ENCODE data around the gene HCAR3. TPM values are rescaled to one million over a fixed set of nuclear protein-coding genes. Genes with fewer than 3 reads are reported as not detected.
"Not testable (repeated sequence)": the region's sequence is repeated elsewhere in the genome, so short reads cannot be mapped to it uniquely, and the experiment has no call there.

The HCAR3 gene
- total RNA-seq (2014; rRNA removed; shearing (Covaris generic); ENCODE audit: low replicate concordance), result not detected in 2 replicates

GRCh38 chr12:122716658-122717057, at the start of gene HCAR3:
Gene HCAR3 (minus strand): TSS chr12:122716811. CDS start chr12:122716737, 74 bp downstream.
- DNase-seq (ENCODE audit: low read depth); in situ Hi-C loops (cut with HindIII; ENCODE audit: low pct_unique_long_range_greater_than_20kb, low sequenced_read_pairs): not testable (repeated sequence)

DNA sequence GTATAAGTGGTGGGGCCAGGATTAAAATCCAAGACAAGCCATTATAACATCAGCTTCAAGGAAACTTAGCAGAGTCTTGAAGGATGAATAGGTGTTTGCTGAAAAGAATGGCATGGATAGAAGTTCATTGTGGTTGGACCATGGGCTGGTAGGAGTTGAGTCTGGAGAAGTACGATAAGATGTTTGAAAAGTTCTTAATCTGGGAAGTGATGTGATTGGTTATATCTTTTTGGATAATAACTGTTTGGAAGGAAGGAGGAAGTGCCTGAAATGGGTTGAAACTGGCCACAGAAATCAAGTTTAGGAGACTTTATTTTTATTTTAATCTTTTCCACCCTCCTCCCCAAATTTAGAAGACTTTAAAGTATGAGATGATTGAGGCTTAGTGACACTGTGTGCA, 41.0 kb upstream of the HCAR3 start:
- in situ Hi-C loops (cut with HindIII; ENCODE audit: low pct_unique_long_range_greater_than_20kb, low sequenced_read_pairs), result loop anchor here (25.0 kb wide), 1 partner anchor 220 kb away; the partner anchor contains the start of genes KNTC1 and RSRC2
- no peak for DNase-seq (ENCODE audit: low read depth)

DNA sequence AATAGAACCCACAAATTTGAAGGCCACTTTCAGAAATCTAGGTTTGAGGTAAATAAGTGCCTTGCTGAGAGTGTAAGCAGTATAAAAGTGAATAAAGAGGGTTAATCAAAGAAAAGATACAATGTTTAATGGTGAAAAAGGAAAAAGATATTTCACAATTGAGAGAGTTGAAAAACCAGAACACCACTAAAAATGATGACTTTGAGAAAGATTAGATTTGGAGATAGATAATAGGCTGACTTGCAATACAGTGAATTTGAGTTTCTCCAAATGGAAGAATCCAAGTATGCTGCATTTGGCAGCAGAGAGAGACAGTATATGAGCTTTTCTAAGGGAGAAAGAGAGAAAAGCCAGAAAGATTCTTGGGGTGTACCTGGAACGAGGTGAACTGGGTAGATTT, 38.2 kb upstream of the HCAR3 start:
- in situ Hi-C loops (cut with HindIII; ENCODE audit: low pct_unique_long_range_greater_than_20kb, low sequenced_read_pairs), result loop anchor here (25.0 kb wide), 1 partner anchor 217 kb away; the partner anchor contains the start of genes KNTC1 and RSRC2
- no peak for DNase-seq (ENCODE audit: low read depth)

DNA sequence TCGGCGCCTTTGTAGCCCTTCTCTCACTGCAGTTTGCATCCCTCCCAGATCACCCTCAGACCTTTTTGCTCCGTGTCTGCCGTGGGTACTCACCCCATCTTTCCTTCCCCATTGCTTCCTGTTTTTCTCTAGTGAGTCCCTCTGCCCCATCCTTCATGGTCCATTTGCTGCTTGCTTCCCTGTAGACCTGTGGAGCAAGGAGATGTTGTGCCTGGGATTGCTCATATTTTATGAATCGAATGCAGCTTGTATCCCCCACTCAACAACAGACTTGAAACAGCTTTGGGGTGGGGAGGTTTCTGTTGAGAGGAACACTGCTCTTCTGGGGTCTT, 36.7 kb upstream of the HCAR3 start:
- in situ Hi-C loops (cut with HindIII; ENCODE audit: low pct_unique_long_range_greater_than_20kb, low sequenced_read_pairs), result loop anchor here (25.0 kb wide), 1 partner anchor 216 kb away; the partner anchor contains the start of genes KNTC1 and RSRC2

GRCh38 chr12:122752464-122753318, 36.1 kb upstream of the HCAR3 start, which contains the start of gene DENR:
Gene DENR (plus strand): TSS chr12:122752824. CDS start chr12:122753702, 878 bp downstream.
- in situ Hi-C loops (cut with HindIII; ENCODE audit: low pct_unique_long_range_greater_than_20kb, low sequenced_read_pairs), result loop anchor here (25.0 kb wide), 1 partner anchor 215 kb away; the partner anchor contains the start of genes KNTC1 and RSRC2
- DNase-seq (ENCODE audit: low read depth), result peak; percentile 99

More for the DNA sequence above, 36.7 kb upstream of the HCAR3 start:
- DNase-seq (ENCODE audit: low read depth), result no peak

- in situ Hi-C loops (cut with HindIII; ENCODE audit: low pct_unique_long_range_greater_than_20kb, low sequenced_read_pairs), result loop anchor here (25.0 kb wide), 1 partner anchor 214 kb away; the partner anchor contains the start of genes KNTC1 and RSRC2
These were observed 34.3 kb upstream of the HCAR3 start for GRCh38 chr12:122750781-122751515.

DNA sequence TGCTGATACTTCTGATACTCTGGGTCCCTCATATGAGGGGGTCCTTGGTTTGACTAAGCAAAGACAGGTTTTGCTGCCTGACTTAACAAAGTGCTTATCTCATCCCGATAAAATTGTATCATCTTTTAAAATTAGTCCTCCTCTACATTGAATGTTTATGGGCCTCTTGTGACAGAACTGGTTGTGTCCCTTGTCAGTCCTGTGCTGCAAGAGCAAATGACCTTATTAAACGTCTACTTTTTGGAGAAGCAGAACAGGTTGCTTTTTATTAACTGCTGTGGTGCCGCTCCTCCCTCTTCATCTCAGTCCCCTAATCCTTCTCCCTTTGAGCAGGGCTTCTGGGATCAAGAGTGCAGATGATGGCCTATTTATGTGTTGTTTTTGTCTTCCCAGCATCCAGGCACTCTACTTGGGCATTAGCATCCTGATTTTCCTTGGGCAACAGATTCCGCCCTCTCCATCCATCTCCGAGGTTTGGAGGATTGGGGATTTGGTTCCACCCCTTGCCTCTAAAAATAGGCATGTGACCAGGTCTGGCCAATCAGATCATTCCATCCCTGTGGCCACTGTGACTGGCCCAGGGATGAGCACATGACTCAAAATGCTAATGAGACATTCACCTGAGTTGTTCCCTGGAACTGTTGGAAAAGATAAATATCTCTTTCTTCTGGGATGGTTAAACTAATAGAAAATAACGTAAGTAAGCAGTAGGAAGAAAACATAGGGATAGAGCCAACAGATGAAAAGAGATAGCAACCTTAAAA, 33.1 kb upstream of the HCAR3 start:
- DNase-seq (ENCODE audit: low read depth), result no peak
- in situ Hi-C loops (cut with HindIII; ENCODE audit: low pct_unique_long_range_greater_than_20kb, low sequenced_read_pairs), result loop anchor here (25.0 kb wide), 1 partner anchor 212 kb away; the partner anchor contains the start of genes KNTC1 and RSRC2

More at GRCh38 chr12:122750781-122751515, 34.3 kb upstream of the HCAR3 start:
- DNase-seq (ENCODE audit: low read depth), result not testable (repeated sequence)

DNA sequence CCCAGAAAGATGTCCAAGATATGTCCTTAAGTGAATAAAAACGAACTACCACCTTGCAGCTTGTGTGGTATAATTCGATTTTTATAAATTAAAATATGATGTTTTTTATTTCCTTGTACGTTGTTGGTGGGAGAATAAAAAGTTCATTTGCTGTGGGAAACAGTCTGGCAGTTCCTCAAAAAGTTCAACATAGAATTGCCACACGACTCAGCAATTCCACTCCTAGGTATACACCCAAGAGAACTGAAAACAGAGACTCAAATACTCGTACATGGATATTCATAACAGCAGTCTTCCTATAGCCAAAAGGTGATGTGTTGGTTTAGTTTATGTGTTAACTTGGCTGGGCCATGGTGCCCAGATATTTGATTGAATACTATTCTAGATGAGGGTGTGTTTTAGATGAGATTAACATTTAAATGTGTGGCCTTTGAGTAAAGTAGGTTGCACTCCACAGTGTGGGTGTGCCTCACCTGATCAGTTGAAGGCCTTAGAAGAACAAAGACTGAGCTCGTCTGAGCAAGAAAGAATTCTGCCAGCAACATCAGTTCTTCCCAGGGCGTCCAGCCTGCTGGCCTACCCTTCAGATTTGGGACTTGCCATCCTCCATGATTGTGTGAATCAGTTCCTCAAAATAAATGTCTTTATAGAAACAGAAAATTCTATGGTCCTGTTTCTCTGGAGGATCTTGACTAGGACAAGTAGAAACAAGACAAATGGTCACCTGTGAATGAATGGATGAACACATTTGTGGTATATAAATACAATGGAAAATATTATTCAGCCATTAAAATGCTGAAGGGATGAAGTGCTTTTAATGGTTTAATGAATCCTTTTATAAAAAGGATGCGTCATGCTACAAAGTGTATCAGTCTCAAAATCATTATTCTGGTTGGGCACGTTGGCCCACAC, 30.9 kb upstream of the HCAR3 start:
- DNase-seq (ENCODE audit: low read depth), result no peak
- in situ Hi-C loops (cut with HindIII; ENCODE audit: low pct_unique_long_range_greater_than_20kb, low sequenced_read_pairs), result no loop called here

- in situ Hi-C loops (cut with HindIII; ENCODE audit: low pct_unique_long_range_greater_than_20kb, low sequenced_read_pairs), result no loop called here
- DNase-seq (ENCODE audit: low read depth), result no peak
These were observed 27.4 kb upstream of the HCAR3 start for GRCh38 chr12:122743895-122744525.

- in situ Hi-C loops (cut with HindIII; ENCODE audit: low pct_unique_long_range_greater_than_20kb, low sequenced_read_pairs), result no loop called here
- DNase-seq (ENCODE audit: low read depth), result no peak
These were observed 23.7 kb upstream of the HCAR3 start for GRCh38 chr12:122740351-122740750.

DNA sequence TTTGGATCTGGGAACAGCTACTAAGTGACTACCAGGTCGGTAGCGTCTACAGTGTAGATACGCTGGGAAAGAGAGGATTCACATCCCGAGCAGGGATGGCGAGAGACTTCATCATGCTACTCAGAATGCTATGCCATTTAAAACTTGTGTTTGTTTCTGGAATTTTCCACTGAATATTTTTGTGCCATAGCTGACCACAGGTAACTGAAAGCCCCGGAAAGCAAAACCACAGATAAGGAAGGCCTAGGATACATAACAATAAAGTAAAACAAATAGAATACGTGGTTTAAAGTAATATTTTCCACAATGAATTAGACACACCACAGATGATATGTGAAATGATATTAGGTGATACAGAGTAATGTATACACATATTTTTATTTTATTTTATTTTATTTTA, 22.0 kb upstream of the HCAR3 start:
- in situ Hi-C loops (cut with HindIII; ENCODE audit: low pct_unique_long_range_greater_than_20kb, low sequenced_read_pairs), result no loop called here

DNA sequence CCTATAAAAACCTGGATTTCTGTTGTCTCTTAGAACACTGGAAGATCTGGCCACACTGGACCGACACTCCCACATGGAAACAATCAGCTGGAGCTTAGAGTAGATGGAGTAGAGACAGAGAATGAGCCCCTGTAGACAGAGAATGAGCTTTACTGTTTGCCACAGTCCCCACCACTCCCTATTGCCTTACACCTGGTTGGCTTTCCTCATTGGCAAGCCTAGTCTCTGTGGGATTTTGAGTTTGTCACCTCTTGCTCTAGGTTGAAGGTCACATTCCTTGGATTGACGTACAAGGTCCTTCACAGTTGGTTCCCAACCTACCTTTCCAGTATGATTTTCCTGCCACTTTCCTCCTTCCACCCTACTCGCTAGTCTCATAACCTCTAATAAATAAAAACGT, 16.0 kb upstream of the HCAR3 start:
- in situ Hi-C loops (cut with HindIII; ENCODE audit: low pct_unique_long_range_greater_than_20kb, low sequenced_read_pairs), result no loop called here

More for the DNA sequence above, 22.0 kb upstream of the HCAR3 start:
- DNase-seq (ENCODE audit: low read depth), result no peak

DNA sequence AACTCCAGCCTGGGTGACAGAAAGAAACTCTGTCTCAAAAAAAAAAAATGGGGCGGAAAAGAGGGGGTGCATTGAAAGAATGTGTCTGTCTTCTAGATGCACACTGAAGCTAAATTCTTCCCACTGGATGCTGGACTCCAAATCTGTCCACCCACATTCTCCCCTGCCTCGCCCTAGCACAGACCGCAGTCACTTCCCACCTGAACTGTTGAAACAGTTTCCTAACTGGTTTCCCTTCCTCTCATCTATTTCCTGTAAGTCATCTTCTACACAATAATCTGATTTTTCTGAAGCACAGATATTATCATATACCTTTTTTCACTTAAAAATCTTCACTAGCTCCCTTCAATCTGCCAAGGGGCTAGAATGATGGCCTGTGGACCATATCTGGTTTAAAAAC, 15.6 kb upstream of the HCAR3 start:
- in situ Hi-C loops (cut with HindIII; ENCODE audit: low pct_unique_long_range_greater_than_20kb, low sequenced_read_pairs), result no loop called here
- DNase-seq (ENCODE audit: low read depth), result no peak

More for the DNA sequence above, 16.0 kb upstream of the HCAR3 start:
- no peak for DNase-seq (ENCODE audit: low read depth)

DNA sequence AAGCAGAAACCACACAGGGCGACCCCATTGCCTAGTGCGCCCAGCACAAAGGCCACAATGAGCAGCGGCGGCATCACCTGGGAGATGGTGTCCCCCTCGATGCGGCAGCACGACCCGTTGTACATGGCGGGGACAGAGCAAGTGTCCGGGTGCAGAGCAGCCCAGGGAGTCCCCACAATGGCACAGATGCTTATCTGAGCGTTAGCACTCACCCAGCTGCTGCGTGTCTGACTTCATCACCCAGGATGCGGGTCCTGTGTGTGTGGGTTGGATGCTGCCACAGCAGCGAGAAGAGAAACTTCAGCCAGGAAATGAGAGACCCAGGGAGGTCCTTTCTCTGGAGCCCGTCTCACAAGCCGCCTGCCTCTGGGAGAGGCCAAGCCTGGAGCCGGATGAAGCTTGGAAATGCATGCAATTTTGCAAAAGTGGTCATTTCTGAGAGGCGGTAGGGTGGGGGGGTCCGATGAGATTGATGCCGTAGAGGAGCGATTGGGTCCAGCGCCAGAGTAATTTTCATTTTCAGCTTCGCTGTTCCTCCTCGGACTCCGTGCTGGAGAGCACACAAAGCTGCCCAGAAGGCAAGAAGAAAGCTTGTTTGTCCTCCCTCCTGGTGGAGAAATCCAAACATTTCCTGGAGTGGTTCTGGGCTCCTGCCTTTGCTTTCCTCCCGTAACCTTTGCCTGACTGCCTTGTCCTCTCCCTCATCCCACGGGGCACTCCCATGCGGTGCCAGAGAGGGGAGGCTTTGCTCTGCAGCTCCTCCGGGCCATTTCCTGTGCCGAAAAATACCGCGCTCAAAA, 13.8 kb upstream of the HCAR3 start, which contains the start of gene HCAR1:
TSS of gene HCAR1 (minus strand) at position 630 of the 800 bp plus-strand sequence. CDS start at position 125, 505 bp downstream.
- in situ Hi-C loops (cut with HindIII; ENCODE audit: low pct_unique_long_range_greater_than_20kb, low sequenced_read_pairs), result no loop called here
- no peak for DNase-seq (ENCODE audit: low read depth)

GRCh38 chr12:122729583-122730214, 13.1 kb upstream of the HCAR3 start:
- in situ Hi-C loops (cut with HindIII; ENCODE audit: low pct_unique_long_range_greater_than_20kb, low sequenced_read_pairs), result no loop called here
- no peak for DNase-seq (ENCODE audit: low read depth)

Measured in Caki2 (cell line).